Adrenal gland (tissue), 12 donors: ENCODE data around the gene WSCD2. TPM values are rescaled to one million over a fixed set of nuclear protein-coding genes. Genes with fewer than 3 reads are reported as not detected.
A peak's percentile ranks its signal among the peaks of the same experiment; 100 is the strongest.

ENCODE experiments used
- DNase-seq, 7 donors: peaks; one replicate each; pipeline ENCODE4 v3.0.0-alpha.2; 2019 to 2020
- H3K27ac ChIP-seq, 5 donors: fragments of 200-600 bp; sonication (generic) in 4 of 5; 1 replicate in 3 of 5; 2 replicates in 2 of 5; pipeline versions ENCODE4 v1.5.1 to v1.8.0; 2016 to 2020; ENCODE audit warnings: mild to moderate bottlenecking in 1 of 5
- H3K27me3 ChIP-seq: fragments of 200-600 bp; 2 replicates; pipeline ENCODE4 v1.8.0; 2021
- H3K36me3 ChIP-seq, 2 donors: fragments of 200-600 bp; replicated peaks in 1 of 2; 1 replicate in 1 of 2; 2 replicates in 1 of 2; pipeline versions ENCODE4 v1.5.1 to v1.8.0; 2018 to 2022
- H3K4me1 ChIP-seq, 2 donors: fragments of 200-600 bp; replicated peaks in 1 of 2; 1 replicate in 1 of 2; 2 replicates in 1 of 2; pipeline versions ENCODE4 v1.5.1 to v1.8.0; 2018 to 2021
- H3K4me3 ChIP-seq, 4 donors: fragments of 200-600 bp; sonication (generic) in 3 of 4; one replicate each; pipeline ENCODE4 v1.5.1; 2016 to 2018
- H3K9me3 ChIP-seq, 3 donors: fragments of 200-600 bp; sonication (generic) in 1 of 3; replicated peaks in 1 of 3; 1 replicate in 2 of 3; 2 replicates in 1 of 3; pipeline versions ENCODE4 v1.5.1 to v1.8.0; 2016 to 2021
- POLR2A ChIP-seq, 2 donors: fragments of 450-650 bp; IDR thresholded peaks; one replicate each; pipeline ENCODE4 v1.6.1; 2017; ENCODE audit warnings: antibody characterized with exemption in 2 of 2, mild to moderate bottlenecking in 2 of 2, moderate library complexity in 1 of 2
- WGBS, 4 donors: extraction: QIAGEN DNeasy Blood & Tissue Kit in 2 of 4; methylation state at CpG; one replicate each; pipeline versions ENCODE4 v1.1.5 to v1.1.7; 2013 to 2017; 5-methylcytosine and 5-hydroxymethylcytosine counted together
- intact Hi-C, 2 donors: fragments of 100-400 bp; cut with DNase I; formaldehyde crosslinking; loops; one replicate each; pipeline versions ENCODE4 v1.14.1 to v1.15.0; 2022 to 2023
- polyA plus RNA-seq, 3 donors: library from polyadenylated mRNA; stranded (reverse); fragments of 200-250 nt in 2 of 3; fragments of 350-450 nt in 1 of 3; fragmentation: Illumina TruSeq in 1 of 3; extraction: RNeasy Lipid Tissue Mini Kit (QIAGEN cat#74804) in 1 of 3; gene quantifications; one replicate each; pipeline ENCODE4 v1.2.3, GENCODE V29; 2013 to 2014
- total RNA-seq, 9 donors: library from RNA; depleted of rRNA in 4 of 9; stranded (reverse); fragments of >200 nt in 4 of 9; fragments of 120-200 nt in 1 of 9; fragmentation: NEBNext Ultra II Directional in 1 of 9; extraction: Animal tissue kit (Norgen Biotek cat#: 25700) in 1 of 9; gene quantifications; one replicate each; pipeline versions ENCODE4 v1.1.0 to v1.2.4, GENCODE V29; 2013 to 2023
- TF ChIP-seq, protein P1 (sequence below), 6 experiments: fragments of 450-650 bp in 4 of 6; fragments of 200-600 bp in 2 of 6; sonication (generic) in 1 of 6; IDR thresholded peaks; 1 replicate in 5 of 6; 2 replicates in 1 of 6; pipeline versions ENCODE4 v1.5.1 to v1.8.0; 2016 to 2021; ENCODE audit warnings: antibody characterized with exemption in 6 of 6, mild to moderate bottlenecking in 2 of 6, moderate library complexity in 1 of 6
- donor health status: healthy with polysubstance abuse.
- donor health status: Bipolar disorder and iron deficiency.
- donor health status: DM: yes; HTN: yes; CAD: no.
- donor health status: DM: no; HTN: no; CAD: no.
- donor health status: DM: no; HTN: no; CAD: no.
- donor health status: DM: yes; HTN: yes; CAD: no.

The WSCD2 gene
- total and polyA plus RNA-seq, 12 donors: 0.18 to 2.9 (median 0.69) TPM

DNA sequence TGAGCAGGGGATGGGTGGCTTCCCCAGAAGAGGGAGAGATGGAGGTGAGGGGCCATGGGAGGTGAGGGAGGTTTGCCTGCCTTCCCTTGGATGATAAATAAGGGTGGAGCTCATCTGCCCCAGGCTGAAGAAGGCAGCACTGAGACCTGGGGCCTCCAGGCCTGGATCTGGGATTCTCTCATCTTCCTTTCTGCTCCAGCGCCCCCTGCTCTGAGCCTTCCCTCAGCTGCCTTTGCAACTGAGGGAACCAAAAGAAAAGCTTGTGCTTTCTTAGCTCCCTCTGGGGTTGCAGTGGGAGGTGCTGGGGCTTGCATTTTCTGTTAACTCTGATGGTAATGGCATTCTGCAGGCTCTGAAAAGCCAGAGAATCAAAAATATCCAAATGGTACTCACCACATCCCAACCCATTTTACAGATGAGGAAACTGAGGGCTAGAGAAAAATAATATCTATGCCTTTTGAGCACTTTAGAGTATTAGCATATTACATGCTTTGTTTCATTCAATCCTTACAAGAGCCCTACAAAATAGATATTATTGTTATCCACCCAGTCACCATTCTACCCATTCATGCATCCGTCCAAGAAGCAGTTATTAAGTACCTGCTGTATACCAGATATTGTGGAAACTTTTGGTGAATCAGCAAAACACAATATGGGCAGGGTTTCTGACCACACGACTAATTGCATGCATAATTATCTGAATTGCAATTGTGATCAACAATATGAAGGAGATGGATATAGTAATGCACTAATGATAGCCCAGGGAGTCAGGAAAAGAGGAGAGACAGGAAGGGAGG is 102.2 kb downstream of the WSCD2 start:
- no peak for TF ChIP-seq POLR2A (IDR thresholded peaks at IDR 0.05)
- TF ChIP-seq, protein P1, sequence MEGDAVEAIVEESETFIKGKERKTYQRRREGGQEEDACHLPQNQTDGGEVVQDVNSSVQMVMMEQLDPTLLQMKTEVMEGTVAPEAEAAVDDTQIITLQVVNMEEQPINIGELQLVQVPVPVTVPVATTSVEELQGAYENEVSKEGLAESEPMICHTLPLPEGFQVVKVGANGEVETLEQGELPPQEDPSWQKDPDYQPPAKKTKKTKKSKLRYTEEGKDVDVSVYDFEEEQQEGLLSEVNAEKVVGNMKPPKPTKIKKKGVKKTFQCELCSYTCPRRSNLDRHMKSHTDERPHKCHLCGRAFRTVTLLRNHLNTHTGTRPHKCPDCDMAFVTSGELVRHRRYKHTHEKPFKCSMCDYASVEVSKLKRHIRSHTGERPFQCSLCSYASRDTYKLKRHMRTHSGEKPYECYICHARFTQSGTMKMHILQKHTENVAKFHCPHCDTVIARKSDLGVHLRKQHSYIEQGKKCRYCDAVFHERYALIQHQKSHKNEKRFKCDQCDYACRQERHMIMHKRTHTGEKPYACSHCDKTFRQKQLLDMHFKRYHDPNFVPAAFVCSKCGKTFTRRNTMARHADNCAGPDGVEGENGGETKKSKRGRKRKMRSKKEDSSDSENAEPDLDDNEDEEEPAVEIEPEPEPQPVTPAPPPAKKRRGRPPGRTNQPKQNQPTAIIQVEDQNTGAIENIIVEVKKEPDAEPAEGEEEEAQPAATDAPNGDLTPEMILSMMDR (IDR thresholded peaks at IDR 0.05): no peak

DNA sequence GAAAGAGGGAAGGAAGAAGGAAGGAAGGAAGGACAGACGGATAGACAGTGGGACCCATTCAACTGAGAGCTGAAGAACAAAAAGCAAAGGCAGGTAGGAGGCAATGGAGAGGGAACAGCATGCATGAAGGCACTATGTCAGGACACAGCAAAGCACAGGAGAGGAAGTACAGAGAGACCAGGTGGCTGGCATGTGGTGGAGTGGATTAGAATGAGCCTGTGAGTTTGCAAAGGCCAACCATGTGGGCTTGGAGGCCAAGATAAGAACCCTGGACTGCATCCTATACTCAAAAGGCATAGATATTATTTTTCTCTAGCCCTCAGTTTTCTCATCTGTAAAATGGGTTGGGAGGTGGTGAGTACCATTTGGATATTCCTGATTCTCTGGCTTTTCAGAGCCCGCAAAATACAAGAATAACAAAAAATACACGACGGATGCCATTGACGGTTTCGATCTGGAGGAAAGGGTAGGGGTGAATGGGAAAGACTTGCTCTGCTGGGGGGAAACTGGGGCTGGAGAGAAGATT is 102.9 kb downstream of the WSCD2 start:
- Histone ChIP-seq H3K27ac (no peak overlapping the region), H3K4me3 (no peak overlapping the region), H3K4me1 (no peaks in the 10 kb centered on the region), H3K36me3 (no peaks in the 10 kb centered on the region), H3K27me3 (no peaks in the 10 kb centered on the region), H3K9me3 (no peaks in the 10 kb centered on the region)
- DNase-seq: no peak
- 84 to 89% (median 86%) methylated on average over 6 of the region's 6 CpGs for WGBS, 4 donors
- intact Hi-C loops: loop anchor here in 1 of 2 donors (10.0 kb wide), 1 partner anchor 223 kb away; no protein-coding TSS in a partner anchor
- TF ChIP-seq, protein P1 (IDR thresholded peaks at IDR 0.05): no peak
- no peak for TF ChIP-seq POLR2A (IDR thresholded peaks at IDR 0.05)

More for the DNA sequence above, 102.2 kb downstream of the WSCD2 start:
- Histone ChIP-seq H3K27ac (no peak overlapping the region), H3K4me3 (no peak overlapping the region), H3K27me3 (no peaks in the 10 kb centered on the region), H3K4me1 (no peaks in the 10 kb centered on the region), H3K9me3 (no peaks in the 10 kb centered on the region), H3K36me3 (no peaks in the 10 kb centered on the region)
- intact Hi-C loops: loop anchor here in 1 of 2 donors (10.0 kb wide), 1 partner anchor 223 kb away; no protein-coding TSS in a partner anchor
- 26 to 56% (median 38%) methylated on average over 3 of the region's 3 CpGs for WGBS, 4 donors
- DNase-seq: no peak

DNA sequence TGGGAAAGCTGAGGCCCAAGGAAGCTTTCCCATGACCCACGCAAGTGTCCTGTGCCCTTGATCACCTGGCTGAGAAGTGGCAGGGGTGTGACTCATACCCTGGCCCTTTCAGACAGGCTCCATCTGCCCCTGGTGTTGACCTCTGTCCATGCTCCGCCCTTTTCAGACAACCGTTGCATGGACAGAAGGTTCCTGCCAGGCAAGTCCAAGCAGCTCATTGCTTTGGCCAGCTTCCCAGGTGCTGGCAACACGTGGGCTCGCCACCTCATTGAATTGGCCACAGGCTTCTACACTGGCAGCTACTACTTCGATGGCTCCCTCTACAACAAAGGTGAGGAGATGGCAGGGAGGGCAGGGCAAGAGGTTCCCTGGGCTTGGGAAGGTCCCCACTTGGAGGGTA is 103.5 kb downstream of the WSCD2 start:
- no peak for TF ChIP-seq POLR2A (IDR thresholded peaks at IDR 0.05)
- TF ChIP-seq, protein P1 (IDR thresholded peaks at IDR 0.05): no peak
- H3K9me3 ChIP-seq: no peaks in the 10 kb centered on the region
- H3K27me3 ChIP-seq: no peaks in the 10 kb centered on the region
- H3K27ac ChIP-seq: no peak overlapping the region
- intact Hi-C loops: loop anchor here in 1 of 2 donors (10.0 kb wide), 1 partner anchor 222 kb away; no protein-coding TSS in a partner anchor
- H3K36me3 ChIP-seq: no peaks in the 10 kb centered on the region
- H3K4me3 ChIP-seq: no peak overlapping the region
- no peaks in the 10 kb centered on the region for H3K4me1 ChIP-seq
- no peak for DNase-seq
- WGBS, 4 donors: 57 to 71% (median 69%) methylated on average over 4 to 6 of the region's 6 CpGs

DNA sequence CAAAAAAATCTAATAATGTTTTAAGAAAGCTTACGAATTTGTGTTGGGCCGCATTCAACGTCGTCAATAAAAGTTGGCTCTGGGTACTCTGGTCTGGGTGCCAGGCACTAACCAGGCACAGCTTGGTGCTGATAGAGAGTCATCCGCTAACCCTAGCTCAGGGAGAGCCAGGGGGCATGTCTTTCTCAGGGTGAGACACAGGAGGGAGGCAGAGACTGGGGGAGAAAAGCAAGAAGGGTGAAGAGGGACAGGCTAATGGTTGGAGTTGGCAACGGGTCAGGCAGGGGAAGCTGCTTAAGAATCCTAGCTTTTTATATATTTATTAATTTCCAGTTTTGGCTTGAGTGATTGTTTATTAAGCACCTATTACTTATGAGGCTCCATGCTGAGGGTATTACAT is 105.1 kb downstream of the WSCD2 start:
- H3K4me1 ChIP-seq: no peaks in the 10 kb centered on the region
- H3K9me3 ChIP-seq: no peaks in the 10 kb centered on the region
- H3K36me3 ChIP-seq: no peaks in the 10 kb centered on the region
- 77 to 83% (median 79%) methylated on average over 6 of the region's 6 CpGs for WGBS, 4 donors
- no peaks in the 10 kb centered on the region for H3K27me3 ChIP-seq
- intact Hi-C loops: loop anchor here in 1 of 2 donors (10.0 kb wide), 1 partner anchor 221 kb away; no protein-coding TSS in a partner anchor
- H3K4me3 ChIP-seq: no peak overlapping the region
- no peak overlapping the region for H3K27ac ChIP-seq
- peak in 3 of 7 donors; percentile 10 to 52 (median 21) for DNase-seq
- TF ChIP-seq, protein P1 (IDR thresholded peaks at IDR 0.05): peak in 4 of 6 experiments; percentile 17 to 40 (median 36)
- no peak for TF ChIP-seq POLR2A (IDR thresholded peaks at IDR 0.05)
